ENCODE measurements around the gene TNFRSF13B. TPM values are rescaled to one million over a fixed set of nuclear protein-coding genes. Genes with fewer than 3 reads are reported as not detected.

The TNFRSF13B gene
- total and polyA plus RNA-seq, 7 donors = not detected

GRCh38 chr17:16954521-16954920, 17.4 kb downstream of the TNFRSF13B start:
- Histone ChIP-seq H3K4me3 (no peak overlapping the region), H3K36me3 (ENCODE audit: insufficient read depth in 1 of 2, low read depth in 1 of 2) (no peaks in the 10 kb centered on the region), H3K4me1 (no peaks in the 10 kb centered on the region), H3K27ac (no peak overlapping the region), H3K27me3 (ENCODE audit: insufficient read depth in 3 of 3, low read length in 2 of 3) (peaks cover 0 to 36% (median 0%) of the 10 kb centered on the region in 3 donors), H3K9me3 (peaks cover 2% of the 10 kb centered on the region)
- DNase-seq = no peak
- no peak for ATAC-seq
- intact Hi-C loops (cut with DNase I) = no loop called here
- TF ChIP-seq CTCF (IDR thresholded peaks at IDR 0.05) = no peak
- WGBS, 3 donors = 24 to 28% (median 28%) methylated on average over 3 of the region's 3 CpGs

- H3K4me3 ChIP-seq = no peak overlapping the region
- H3K36me3 ChIP-seq (ENCODE audit: insufficient read depth in 1 of 2, low read depth in 1 of 2) = no peaks in the 10 kb centered on the region
- no peak for ATAC-seq
- no peak for TF ChIP-seq CTCF (IDR thresholded peaks at IDR 0.05)
- no peak for DNase-seq
- peaks cover 6% of the 10 kb centered on the region for H3K9me3 ChIP-seq
- H3K4me1 ChIP-seq = no peaks in the 10 kb centered on the region
- WGBS, 3 donors = 71 to 79% (median 77%) methylated on average over 9 of the region's 9 CpGs
- H3K27ac ChIP-seq = no peak overlapping the region
- H3K27me3 ChIP-seq (ENCODE audit: insufficient read depth in 3 of 3, low read length in 2 of 3) = peaks cover 0 to 36% (median 0%) of the 10 kb centered on the region in 3 donors
- intact Hi-C loops (cut with DNase I) = no loop called here
Measured at GRCh38 chr17:16953841-16954240, 18.1 kb downstream of the TNFRSF13B start.

GRCh38 chr17:16953347-16953746, 18.6 kb downstream of the TNFRSF13B start:
- intact Hi-C loops (cut with DNase I) = no loop called here
- no peaks in the 10 kb centered on the region for H3K4me1 ChIP-seq
- peaks cover 0 to 36% (median 0%) of the 10 kb centered on the region in 3 donors for H3K27me3 ChIP-seq (ENCODE audit: insufficient read depth in 3 of 3, low read length in 2 of 3)
- no peak overlapping the region for H3K27ac ChIP-seq
- DNase-seq (no peak), ATAC-seq (no peak)
- peaks cover 11% of the 10 kb centered on the region for H3K9me3 ChIP-seq
- H3K4me3 ChIP-seq = no peak overlapping the region
- no peaks in the 10 kb centered on the region for H3K36me3 ChIP-seq (ENCODE audit: insufficient read depth in 1 of 2, low read depth in 1 of 2)
- no peak for TF ChIP-seq CTCF (IDR thresholded peaks at IDR 0.05)
- WGBS, 3 donors = 71 to 85% (median 75%) methylated on average over 3 of the region's 3 CpGs

- peaks cover 14% of the 10 kb centered on the region for H3K9me3 ChIP-seq
- DNase-seq = peak in 1 of 2 donors; percentile 46
- no peak overlapping the region for H3K4me3 ChIP-seq
- no peaks in the 10 kb centered on the region for H3K36me3 ChIP-seq (ENCODE audit: insufficient read depth in 1 of 2, low read depth in 1 of 2)
- WGBS, 3 donors = 70 to 79% (median 73%) methylated on average over 8 of the region's 8 CpGs
- no peaks in the 10 kb centered on the region for H3K4me1 ChIP-seq
- no peak for TF ChIP-seq CTCF (IDR thresholded peaks at IDR 0.05)
- no peak overlapping the region for H3K27ac ChIP-seq
- intact Hi-C loops (cut with DNase I) = no loop called here
- no peak for ATAC-seq
- peaks cover 0 to 36% (median 0%) of the 10 kb centered on the region in 3 donors for H3K27me3 ChIP-seq (ENCODE audit: insufficient read depth in 3 of 3, low read length in 2 of 3)
Measured at GRCh38 chr17:16952401-16952800, 19.5 kb downstream of the TNFRSF13B start.

GRCh38 chr17:16950488-16950887, 21.4 kb downstream of the TNFRSF13B start:
- DNase-seq (peak in 1 of 2 donors; percentile 34), ATAC-seq (no peak)
- no peak for TF ChIP-seq CTCF (IDR thresholded peaks at IDR 0.05)
- H3K9me3 ChIP-seq = peaks cover 14% of the 10 kb centered on the region
- no peak overlapping the region for H3K4me3 ChIP-seq
- H3K27me3 ChIP-seq (ENCODE audit: insufficient read depth in 3 of 3, low read length in 2 of 3) = peaks cover 0 to 19% (median 0%) of the 10 kb centered on the region in 3 donors
- intact Hi-C loops (cut with DNase I) = no loop called here
- WGBS, 3 donors = 77 to 85% (median 78%) methylated on average over 5 of the region's 5 CpGs
- H3K27ac ChIP-seq = no peak overlapping the region
- H3K36me3 ChIP-seq (ENCODE audit: insufficient read depth in 1 of 2, low read depth in 1 of 2) = no peaks in the 10 kb centered on the region
- H3K4me1 ChIP-seq = no peaks in the 10 kb centered on the region
